B cell (primary cell): Measurements from ENCODE around the gene PACSIN1.

ENCODE experiments used
- CTCF ChIP-seq: fragments of 200-600 bp; IDR thresholded peaks from one replicate; pipeline ENCODE4 v1.8.0; 2022; ENCODE audit warnings: antibody characterized with exemption, mild to moderate bottlenecking
- EZH2 ChIP-seq: IDR thresholded peaks from 2 replicates; pipeline ENCODE4 v1.6.1; 2012; ENCODE audit warnings: borderline replicate concordance, low read depth, mild to moderate bottlenecking, moderate library complexity, low read length; ENCODE audit not compliant: insufficient read depth, poor library complexity, severe bottlenecking

GRCh38 chr6:34416877-34417371, 49.0 kb upstream of the PACSIN1 start:
- TF ChIP-seq CTCF (no peak), EZH2 (no peak)
